GM12801 (cell line): ENCODE results near the gene ADD2.

Experiments used
- CTCF ChIP-seq: IDR thresholded peaks from one replicate; pipeline ENCODE4 v1.5.1; 2011; ENCODE audit warnings: control low read depth; ENCODE audit not compliant: insufficient read length; ENCODE audit errors: extremely low read depth

Gene ADD2

GRCh38 chr2:70680735-70681134, 87.3 kb downstream of the ADD2 start:
- TF ChIP-seq CTCF: no peak

- TF ChIP-seq CTCF: no peak
Measured at GRCh38 chr2:70679259-70679658, 88.7 kb downstream of the ADD2 start.

GRCh38 chr2:70678576-70679143, 89.3 kb downstream of the ADD2 start:
- TF ChIP-seq CTCF: no peak

GRCh38 chr2:70676301-70677035, 91.5 kb downstream of the ADD2 start:
- TF ChIP-seq CTCF: no peak

GRCh38 chr2:70675862-70676261, 92.1 kb downstream of the ADD2 start:
- no peak for TF ChIP-seq CTCF

GRCh38 chr2:70674636-70675430, 93.2 kb downstream of the ADD2 start:
- no peak for TF ChIP-seq CTCF

- no peak for TF ChIP-seq CTCF
Measured at GRCh38 chr2:70673041-70673647, 94.9 kb downstream of the ADD2 start.
